Activated B cell treated with CpG ODN at 0.5 μM for 24 hours (primary cell): Measurements from ENCODE around the gene FCN1. TPM values are rescaled to one million over a fixed set of nuclear protein-coding genes. Genes with fewer than 3 reads are reported as not detected.

Source experiments
- ATAC-seq: fragments of 200-7000 bp; cut with Tn5 transposase; one replicate; pipeline ENCODE4 v1.10.0; 2021; ENCODE audit warnings: low read depth, mild to moderate bottlenecking, moderate library complexity
- CTCF ChIA-PET: fragments of 350-600 bp; sonication (Branson Sonifier 250); formaldehyde crosslinking; loops from one replicate; lab custom pipeline; 2021; ENCODE audit warnings: antibody characterized with exemption; lab: Charles Lee
- POLR2A ChIA-PET: fragments of 350-600 bp; sonication (Branson Sonifier 250); formaldehyde crosslinking; loops from one replicate; lab custom pipeline; 2021; ENCODE audit warnings: antibody characterized with exemption; lab: Charles Lee
- DNase-seq: peaks from one replicate; pipeline ENCODE4 v3.0.0; 2022
- H3K27ac Mint-ChIP-seq: one replicate; pipeline ENCODE4 v1.8.0; 2020; ENCODE audit warnings: mixed read lengths
- H3K27me3 Mint-ChIP-seq: one replicate; pipeline ENCODE4 v1.8.0; 2021; ENCODE audit warnings: mixed read lengths
- H3K36me3 Mint-ChIP-seq: one replicate; pipeline ENCODE4 v1.8.0; 2021; ENCODE audit warnings: low read depth, mixed read lengths
- H3K4me1 Mint-ChIP-seq: one replicate; pipeline ENCODE4 v1.8.0; 2021; ENCODE audit warnings: mixed read lengths
- H3K4me3 Mint-ChIP-seq: one replicate; pipeline ENCODE4 v1.8.0; 2020; ENCODE audit warnings: mild to moderate bottlenecking, mixed read lengths
- H3K9me3 Mint-ChIP-seq: one replicate; pipeline ENCODE4 v1.8.0; 2020; ENCODE audit warnings: mixed read lengths
- intact Hi-C: fragments of 100-400 bp; cut with micrococcal nuclease; formaldehyde crosslinking; loops from one replicate; pipeline ENCODE4 v1.15.1; 2024
- total RNA-seq: library from RNA; stranded (reverse); gene quantifications from 2 replicates; pipeline ENCODE4 v1.2.3, GENCODE V29; 2022
- TF ChIP-seq, protein P1 (sequence below): fragments of 200-600 bp; IDR thresholded peaks from one replicate; pipeline ENCODE4 v1.8.0; 2022; ENCODE audit warnings: antibody characterized with exemption, mild to moderate bottlenecking

Gene FCN1
- total RNA-seq, 1 donor from 2014 or later: 0.44 TPM

DNA sequence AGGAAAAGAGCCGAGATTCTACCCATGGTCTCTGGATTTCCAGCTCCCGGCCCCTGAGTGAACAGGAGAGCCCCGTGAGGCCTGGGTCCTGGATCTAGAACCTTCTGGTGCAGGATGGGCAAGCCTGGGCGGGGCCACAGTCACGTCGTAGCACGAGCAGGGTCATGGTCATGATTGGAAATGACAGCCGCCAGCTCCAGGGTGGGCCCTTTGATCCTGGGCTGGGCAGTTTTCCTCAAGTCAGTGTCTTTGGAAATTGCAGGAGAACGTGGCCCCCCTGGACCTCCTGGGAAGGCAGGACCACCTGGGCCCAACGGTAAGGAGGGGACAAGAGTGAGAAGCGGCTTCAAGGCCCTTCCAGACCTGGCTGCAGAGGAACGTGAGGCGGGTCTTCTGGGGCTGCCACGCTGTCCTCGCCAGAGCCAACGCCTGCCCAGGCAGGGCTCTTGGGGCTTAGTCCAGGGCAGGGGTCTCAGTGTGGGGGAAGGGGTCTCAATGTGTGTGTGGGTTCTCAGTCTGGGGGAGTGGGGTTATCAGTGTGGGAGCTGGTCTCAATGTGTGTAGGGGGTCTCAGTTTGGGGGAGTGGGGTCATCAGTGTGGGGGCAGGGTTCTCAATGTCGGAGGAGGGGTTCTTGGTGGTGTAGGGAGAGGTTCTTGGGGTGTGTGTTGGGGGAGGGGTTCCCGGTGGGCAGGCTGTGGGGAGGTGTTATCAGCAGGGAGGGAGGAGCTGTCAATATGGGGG, 34.5 kb downstream of the FCN1 start:
- CTCF ChIA-PET: no interaction called here
- DNase-seq: no peak
- POLR2A ChIA-PET: no interaction called here
- H3K27ac Mint-ChIP-seq: no peak overlapping the region
- intact Hi-C loops: no loop called here
- TF ChIP-seq, protein P1, sequence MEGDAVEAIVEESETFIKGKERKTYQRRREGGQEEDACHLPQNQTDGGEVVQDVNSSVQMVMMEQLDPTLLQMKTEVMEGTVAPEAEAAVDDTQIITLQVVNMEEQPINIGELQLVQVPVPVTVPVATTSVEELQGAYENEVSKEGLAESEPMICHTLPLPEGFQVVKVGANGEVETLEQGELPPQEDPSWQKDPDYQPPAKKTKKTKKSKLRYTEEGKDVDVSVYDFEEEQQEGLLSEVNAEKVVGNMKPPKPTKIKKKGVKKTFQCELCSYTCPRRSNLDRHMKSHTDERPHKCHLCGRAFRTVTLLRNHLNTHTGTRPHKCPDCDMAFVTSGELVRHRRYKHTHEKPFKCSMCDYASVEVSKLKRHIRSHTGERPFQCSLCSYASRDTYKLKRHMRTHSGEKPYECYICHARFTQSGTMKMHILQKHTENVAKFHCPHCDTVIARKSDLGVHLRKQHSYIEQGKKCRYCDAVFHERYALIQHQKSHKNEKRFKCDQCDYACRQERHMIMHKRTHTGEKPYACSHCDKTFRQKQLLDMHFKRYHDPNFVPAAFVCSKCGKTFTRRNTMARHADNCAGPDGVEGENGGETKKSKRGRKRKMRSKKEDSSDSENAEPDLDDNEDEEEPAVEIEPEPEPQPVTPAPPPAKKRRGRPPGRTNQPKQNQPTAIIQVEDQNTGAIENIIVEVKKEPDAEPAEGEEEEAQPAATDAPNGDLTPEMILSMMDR: no peak
- H3K9me3 Mint-ChIP-seq: no peaks in the 10 kb centered on the region
- peaks cover 21% of the 10 kb centered on the region for H3K27me3 Mint-ChIP-seq
- no peaks in the 10 kb centered on the region for H3K4me1 Mint-ChIP-seq
- no peak for ATAC-seq
- no peak overlapping the region for H3K4me3 Mint-ChIP-seq
- no peaks in the 10 kb centered on the region for H3K36me3 Mint-ChIP-seq

DNA sequence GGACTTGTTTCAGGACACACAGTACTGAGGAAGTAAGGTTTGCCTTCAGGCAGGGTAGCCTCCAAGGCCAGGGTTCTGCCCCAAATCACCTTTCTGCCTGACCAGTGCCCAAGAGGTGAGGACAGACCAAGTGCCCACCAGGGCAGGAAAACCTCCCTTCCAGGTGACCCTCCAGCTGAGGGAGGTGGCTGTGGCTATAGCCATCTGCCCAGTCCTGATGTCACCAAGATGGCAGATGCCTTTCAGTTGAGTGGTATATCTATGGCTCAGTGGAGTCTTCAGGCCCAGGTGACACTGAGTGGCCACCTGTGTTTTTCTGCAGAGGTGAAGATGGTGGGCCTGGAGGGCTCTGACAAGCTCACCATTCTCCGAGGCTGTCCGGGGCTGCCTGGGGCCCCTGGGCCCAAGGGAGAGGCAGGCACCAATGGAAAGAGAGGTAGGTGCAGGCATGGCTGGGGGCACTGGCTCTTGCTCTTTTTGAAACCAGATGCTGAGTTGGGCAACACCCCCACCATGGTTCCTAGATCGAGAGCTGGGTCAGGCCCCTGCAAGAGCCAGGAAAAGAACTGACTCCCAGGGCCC, 35.4 kb downstream of the FCN1 start:
- no peak overlapping the region for H3K4me3 Mint-ChIP-seq
- no peaks in the 10 kb centered on the region for H3K9me3 Mint-ChIP-seq
- DNase-seq (no peak), ATAC-seq (no peak)
- POLR2A ChIA-PET: no interaction called here
- H3K36me3 Mint-ChIP-seq: no peaks in the 10 kb centered on the region
- intact Hi-C loops: no loop called here
- H3K4me1 Mint-ChIP-seq: no peaks in the 10 kb centered on the region
- TF ChIP-seq, protein P1: no peak
- peaks cover 19% of the 10 kb centered on the region for H3K27me3 Mint-ChIP-seq
- CTCF ChIA-PET: no interaction called here
- no peak overlapping the region for H3K27ac Mint-ChIP-seq

DNA sequence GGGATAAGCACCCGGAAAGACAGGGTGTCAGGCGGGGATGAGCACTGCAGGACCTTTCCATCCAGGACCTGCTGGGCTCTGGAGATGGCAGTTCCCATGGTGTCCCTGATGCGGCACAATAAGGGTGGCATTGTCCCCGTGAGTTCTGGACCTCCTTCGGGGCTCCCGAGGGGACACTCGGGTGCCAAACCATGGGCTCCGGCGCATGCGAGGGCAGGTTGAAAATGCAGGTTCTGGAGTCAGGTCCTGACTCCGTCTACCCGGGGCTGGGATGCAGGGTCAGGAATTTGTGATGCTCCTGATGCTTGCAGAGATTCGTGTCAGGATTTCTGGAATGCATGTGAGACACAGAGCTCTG, 36.4 kb downstream of the FCN1 start:
- Mint-ChIP-seq H3K36me3 (no peaks in the 10 kb centered on the region), H3K9me3 (no peaks in the 10 kb centered on the region), H3K27ac (no peak overlapping the region), H3K27me3 (peaks cover 12% of the 10 kb centered on the region), H3K4me1 (no peaks in the 10 kb centered on the region), H3K4me3 (no peak overlapping the region)
- intact Hi-C loops: no loop called here
- ATAC-seq: no peak
- DNase-seq: no peak
- ChIA-PET POLR2A (no interaction called here), CTCF (no interaction called here)
- TF ChIP-seq, protein P1: no peak

GRCh38 chr9:134880484-134881312, 37.0 kb downstream of the FCN1 start, which contains the start of gene FCN2:
FCN2 (plus strand) TSS chr9:134880810; CDS start chr9:134880822, 12 bp downstream.
- no peak within 1 kb of the TSS for H3K27ac Mint-ChIP-seq
- CTCF ChIA-PET: no interaction called here
- H3K4me1 Mint-ChIP-seq: no peaks in the 10 kb centered on the region
- no peaks in the 10 kb centered on the region for H3K9me3 Mint-ChIP-seq
- intact Hi-C loops: no loop called here
- TF ChIP-seq, protein P1: no peak
- POLR2A ChIA-PET: no interaction called here
- H3K4me3 Mint-ChIP-seq: no peak within 1 kb of the TSS
- DNase-seq (no peak), ATAC-seq (no peak)
- H3K27me3 Mint-ChIP-seq: peaks cover 9% of the 10 kb centered on the region
- no peaks in the 10 kb centered on the region for H3K36me3 Mint-ChIP-seq
